ENCODE data around the gene SLC5A8.

Gene SLC5A8

GRCh38 chr12:101235686-101236085 is 25.6 kb upstream of the SLC5A8 start:
- TF ChIP-seq ZNF792 (tag by site-specific recombination; IDR thresholded peaks at IDR 0.05) (no peak), ZNF510 (tag by site-specific recombination; IDR thresholded peaks at IDR 0.05; ENCODE audit: insufficient replicate concordance) (no peak), ZNF16 (tag by site-specific recombination; IDR thresholded peaks at IDR 0.05; ENCODE audit: low read depth) (no peak)
- H3K9me3 ChIP-seq (ENCODE audit: control insufficient read depth, insufficient read depth, low read depth, low read length): no peaks in the 10 kb centered on the region
- H3K4me1 ChIP-seq (ENCODE audit: control insufficient read depth, insufficient read depth, low read length): no peaks in the 10 kb centered on the region
- H3K36me3 ChIP-seq (ENCODE audit: control insufficient read depth in 2 of 2, insufficient read depth in 1 of 2, low read length in 2 of 2): no peaks in the 10 kb centered on the region
- H3K4me3 ChIP-seq (ENCODE audit: low read depth, low read length): no peak overlapping the region
- no peak overlapping the region for H3K27ac ChIP-seq (ENCODE audit: extremely low read depth, low read depth, low read length)
- ChIA-PET POLR2A (no interaction called here), CTCF (no interaction called here)

- ChIA-PET POLR2A (no interaction called here), CTCF (no interaction called here)
- TF ChIP-seq ZNF707 (tag by site-specific recombination; IDR thresholded peaks at IDR 0.05): no peak
- no peak for TF ChIP-seq ZNF398 (tag by site-specific recombination; IDR thresholded peaks at IDR 0.05)
- no peak for TF ChIP-seq ZNF37A (tag by site-specific recombination; IDR thresholded peaks at IDR 0.05)
- no peak for TF ChIP-seq ZNF549 (tag by site-specific recombination; IDR thresholded peaks at IDR 0.05)
- no peak for TF ChIP-seq ZNF530 (tag by site-specific recombination; IDR thresholded peaks at IDR 0.05; ENCODE audit: low read depth)
- no peak for TF ChIP-seq ZNF654 (tag by site-specific recombination; IDR thresholded peaks at IDR 0.05; ENCODE audit: low read depth)
- TF ChIP-seq ZNF202 (tag by site-specific recombination; IDR thresholded peaks at IDR 0.05; ENCODE audit: borderline replicate concordance): no peak
- no peak for TF ChIP-seq ZNF404 (tag by site-specific recombination; IDR thresholded peaks at IDR 0.05)
- TF ChIP-seq GLI2 (tag by site-specific recombination; IDR thresholded peaks at IDR 0.05; ENCODE audit: borderline replicate concordance, low read depth): no peak
- TF ChIP-seq GLIS1 (tag by site-specific recombination; IDR thresholded peaks at IDR 0.05): no peak
- no peak for TF ChIP-seq PATZ1 (tag by site-specific recombination; IDR thresholded peaks at IDR 0.05)
- no peak for TF ChIP-seq PRDM4 (tag by site-specific recombination; IDR thresholded peaks at IDR 0.05)
- TF ChIP-seq ZNF548 (tag by site-specific recombination; IDR thresholded peaks at IDR 0.05): no peak
- TF ChIP-seq ZBTB1 (tag by site-specific recombination; IDR thresholded peaks at IDR 0.05): no peak
- no peak for TF ChIP-seq KLF16 (tag by site-specific recombination; IDR thresholded peaks at IDR 0.05)
- no peak for TF ChIP-seq ZNF175 (tag by site-specific recombination; IDR thresholded peaks at IDR 0.05)
- no peak for TF ChIP-seq ZNF510 (tag by site-specific recombination; IDR thresholded peaks at IDR 0.05; ENCODE audit: insufficient replicate concordance)
- no peak for TF ChIP-seq ZFP3 (tag by site-specific recombination; IDR thresholded peaks at IDR 0.05; ENCODE audit: low read depth)
- no peak for TF ChIP-seq ZSCAN30 (tag by site-specific recombination; IDR thresholded peaks at IDR 0.05)
- TF ChIP-seq ZFP37 (tag by site-specific recombination; IDR thresholded peaks at IDR 0.05): no peak
- H3K9me3 ChIP-seq (ENCODE audit: control insufficient read depth, insufficient read depth, low read depth, low read length): no peaks in the 10 kb centered on the region
- no peak overlapping the region for H3K4me3 ChIP-seq (ENCODE audit: low read depth, low read length)
- H3K4me1 ChIP-seq (ENCODE audit: control insufficient read depth, insufficient read depth, low read length): no peaks in the 10 kb centered on the region
- H3K36me3 ChIP-seq (ENCODE audit: control insufficient read depth in 2 of 2, insufficient read depth in 1 of 2, low read length in 2 of 2): no peaks in the 10 kb centered on the region
- H3K27ac ChIP-seq (ENCODE audit: extremely low read depth, low read depth, low read length): no peak overlapping the region
Measured at GRCh38 chr12:101231636-101232035, 21.6 kb upstream of the SLC5A8 start.
